Fibroblast of upper back skin (primary cell): ENCODE measurements around the gene EID1.
"Not testable (repeated sequence)": the region's sequence is repeated elsewhere in the genome, so short reads cannot be mapped to it uniquely, and the experiment has no call there.

ENCODE experiments used
- DNase-seq: peaks from one replicate; pipeline ENCODE4 v3.0.0-alpha.2; 2013

The EID1 gene

DNA sequence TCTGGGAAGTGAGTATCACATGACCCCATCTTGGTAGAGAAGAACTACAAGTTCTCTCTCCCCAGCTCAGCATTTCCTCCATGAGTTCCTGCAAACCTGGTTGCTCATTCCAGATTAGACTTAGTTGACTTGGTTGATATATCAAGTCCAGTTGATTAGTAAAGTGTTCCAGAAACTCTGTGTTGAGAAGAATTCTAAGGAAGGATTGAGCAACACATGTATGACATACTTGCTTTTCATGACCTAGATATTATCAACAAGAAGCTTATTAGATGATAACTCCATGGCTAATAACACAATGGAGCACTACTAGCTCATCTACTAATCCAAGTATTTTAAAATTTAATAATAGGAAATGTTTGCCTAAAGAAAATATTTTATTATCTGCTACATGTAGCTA, 6.4 kb upstream of the EID1 start:
- no peak for DNase-seq

DNA sequence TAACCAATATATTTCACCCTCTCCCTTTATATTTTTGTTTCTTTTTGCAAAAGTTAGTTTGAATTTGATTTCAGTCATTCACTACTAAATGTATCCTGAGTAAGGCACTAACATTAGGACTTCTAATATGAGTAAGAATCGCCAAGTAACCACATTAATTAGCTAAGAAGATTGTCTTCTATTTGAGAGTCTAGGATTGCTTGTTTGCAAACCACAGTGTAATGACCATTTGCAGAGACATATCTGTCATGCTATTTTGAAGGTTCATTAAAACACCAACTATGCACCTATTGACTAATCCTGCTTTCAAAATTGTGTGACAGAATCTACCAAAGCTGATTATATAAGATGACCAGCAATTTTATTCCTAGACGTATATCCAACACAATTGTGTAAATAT, 5.3 kb upstream of the EID1 start:
- no peak for DNase-seq

DNA sequence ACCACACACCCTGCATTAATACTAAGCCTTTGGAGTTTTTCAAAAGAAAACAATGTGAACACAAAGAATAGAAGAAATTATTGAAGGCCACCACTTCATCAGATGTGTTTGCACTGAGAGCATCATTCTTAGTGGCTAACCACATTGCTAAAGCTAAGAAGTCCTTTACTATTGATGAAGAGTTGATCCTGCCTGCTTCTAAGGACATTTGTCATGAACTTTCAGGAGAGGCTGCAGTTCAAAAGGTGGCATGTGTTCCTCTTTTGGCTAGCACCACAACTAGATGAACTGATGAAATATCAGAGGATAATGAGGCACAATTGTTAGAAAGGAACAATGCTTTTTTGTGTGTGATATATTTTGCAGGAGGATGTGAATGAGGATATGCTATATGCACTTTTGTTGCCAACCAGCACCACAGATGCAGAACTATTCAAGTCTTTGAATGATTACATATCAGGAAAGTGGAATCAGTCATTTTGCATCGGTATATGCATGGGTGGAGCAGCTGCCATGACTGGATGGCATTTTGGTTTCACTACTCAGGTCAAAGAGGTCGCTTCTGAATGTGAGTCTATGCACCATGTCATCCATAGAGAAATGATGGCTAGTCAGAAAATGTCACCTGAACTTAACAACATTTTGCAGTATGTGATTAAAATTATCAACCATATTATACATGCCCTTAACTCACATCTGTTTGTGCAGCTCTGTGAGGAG, 2.5 kb upstream of the EID1 start:
- no peak for DNase-seq

DNA sequence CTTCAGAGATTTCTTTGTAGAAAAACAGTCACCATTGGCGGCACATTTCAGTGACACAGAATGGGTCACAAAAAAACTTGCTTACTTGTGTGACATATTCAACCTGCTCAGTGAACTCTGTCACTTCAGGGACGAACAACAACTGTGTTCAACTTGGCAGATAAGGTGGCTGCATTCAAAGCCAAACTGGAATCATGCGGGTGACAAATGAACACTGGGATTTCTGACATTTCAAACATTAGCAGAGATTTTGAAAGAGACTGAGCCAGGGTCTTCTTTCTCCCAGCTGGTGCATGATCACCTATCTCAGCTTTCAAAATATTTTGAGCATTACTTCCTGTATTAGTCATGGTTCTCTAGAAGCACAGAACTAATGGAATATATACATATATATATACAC, 1.9 kb upstream of the EID1 start:
- DNase-seq, result no peak

DNA sequence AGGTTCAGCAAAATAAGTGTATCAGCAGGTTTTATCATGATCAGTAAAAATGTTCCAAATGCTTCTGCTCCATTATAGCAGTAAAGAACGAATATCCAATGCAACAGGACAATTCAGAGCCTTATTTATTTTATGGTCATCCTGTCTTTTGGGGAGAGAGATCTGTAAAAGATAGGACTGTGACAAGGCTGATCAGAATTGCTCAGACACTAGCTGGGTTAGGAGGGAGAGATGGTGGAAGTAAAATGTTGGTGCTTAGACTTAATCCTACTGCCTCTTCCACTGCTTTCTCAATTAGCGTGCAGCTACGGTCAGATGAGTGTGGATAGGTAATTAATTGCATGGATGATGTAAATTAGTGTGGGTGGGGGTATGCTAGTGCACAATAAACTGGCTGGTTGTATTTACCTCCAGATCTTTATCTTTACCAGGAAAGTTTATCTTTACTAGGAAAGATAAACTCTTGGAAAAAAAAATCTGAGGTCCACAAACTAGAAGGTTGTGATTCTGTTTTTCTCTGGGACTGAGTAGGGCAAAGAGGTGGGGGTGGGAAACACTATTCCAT, 2.2 kb downstream of the EID1 start:
- DNase-seq, result no peak

DNA sequence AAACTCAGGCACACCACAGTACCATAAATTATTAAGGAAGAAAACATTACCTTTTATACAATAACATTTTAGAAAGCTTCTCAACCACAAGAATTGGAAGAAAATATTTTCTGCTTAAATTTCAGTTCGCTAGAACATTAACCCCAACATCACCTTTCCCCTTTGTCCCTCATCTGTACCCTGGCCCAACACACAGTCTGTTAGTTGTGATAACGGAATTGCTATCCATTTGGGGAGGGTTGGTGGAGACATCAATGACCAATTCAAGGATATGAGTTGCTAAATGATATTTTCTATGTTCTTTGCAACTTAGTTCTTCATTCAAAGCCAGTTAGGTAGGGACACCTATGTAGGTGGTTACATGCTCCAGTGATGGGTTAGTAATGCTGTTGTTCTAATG, 5.8 kb downstream of the EID1 start:
- no peak for DNase-seq

DNA sequence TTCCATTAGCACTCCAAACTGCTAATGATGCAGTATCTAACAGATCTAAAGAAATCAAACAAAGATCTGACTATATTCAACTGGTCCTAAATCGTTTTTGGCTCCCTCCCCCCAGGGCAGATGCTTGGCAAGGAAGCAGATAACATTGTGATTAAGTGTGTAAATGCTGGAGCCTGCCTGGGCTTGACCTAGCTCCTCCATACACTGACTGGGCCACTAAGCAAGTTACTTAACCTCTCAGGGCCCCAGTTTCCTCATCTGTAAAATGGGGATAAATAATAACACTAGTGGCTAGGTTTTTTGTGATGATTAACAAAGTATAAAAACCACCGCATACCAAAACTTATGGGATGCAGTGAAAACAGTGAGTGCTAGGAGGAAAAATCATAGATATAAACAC, 9.2 kb downstream of the EID1 start:
- no peak for DNase-seq

DNA sequence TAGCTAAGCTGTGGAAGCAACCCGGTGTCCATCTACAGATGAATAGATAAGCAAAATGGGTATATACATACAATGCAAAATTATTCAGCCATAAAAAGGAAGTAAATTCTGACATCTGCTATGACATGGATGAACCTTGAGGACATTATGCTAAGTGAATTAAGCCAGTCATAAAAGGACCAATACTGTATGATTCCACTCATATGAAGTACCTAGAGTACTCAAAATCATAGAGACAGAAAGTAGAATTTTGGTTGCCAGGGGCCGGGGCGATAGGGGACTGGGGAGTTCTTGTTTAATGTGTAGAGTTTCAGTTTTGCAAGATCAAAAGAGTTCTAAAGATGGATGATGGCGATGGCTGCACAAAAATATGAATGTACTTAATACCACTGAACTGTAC, 10.3 kb downstream of the EID1 start:
- DNase-seq, result no peak

DNA sequence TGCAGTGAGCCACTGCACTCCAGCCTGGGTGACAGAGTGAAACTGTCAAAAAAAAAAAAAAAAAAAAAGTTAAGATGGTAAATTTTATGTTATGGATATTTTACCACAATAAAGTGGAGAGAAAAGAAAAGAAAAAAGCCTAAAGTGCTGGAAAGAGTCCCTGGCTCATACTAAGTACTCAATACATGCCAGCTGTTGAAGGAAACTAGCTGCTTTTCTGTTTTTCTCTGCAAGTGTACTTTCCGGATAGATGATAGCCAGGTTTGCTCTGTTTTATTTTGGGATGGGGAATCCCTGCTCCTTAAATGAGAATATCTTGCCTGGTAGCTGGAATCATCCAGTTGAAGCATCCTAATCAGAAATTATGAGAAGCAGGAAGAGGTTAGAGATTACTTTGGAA, 10.9 kb downstream of the EID1 start:
- DNase-seq, result peak; percentile 24

DNA sequence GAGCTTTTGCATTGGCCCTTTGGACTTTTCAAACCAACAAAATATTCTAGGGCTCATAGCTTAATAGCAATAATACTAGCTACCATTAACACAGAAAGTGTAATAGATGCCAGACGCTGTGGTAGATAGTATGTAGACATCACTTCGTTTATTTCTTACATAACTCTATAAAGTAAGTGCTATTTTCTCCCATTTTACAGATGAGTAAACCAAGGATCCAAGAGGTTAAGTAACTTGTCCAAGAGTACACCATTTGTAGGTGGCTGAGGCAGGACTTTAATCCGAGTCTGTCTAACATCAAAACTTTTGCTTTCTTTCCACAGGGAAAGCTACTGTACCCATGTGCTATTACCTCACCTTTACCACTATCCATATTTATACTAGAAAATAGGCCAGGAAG, 12.0 kb downstream of the EID1 start:
- DNase-seq, result no peak

DNA sequence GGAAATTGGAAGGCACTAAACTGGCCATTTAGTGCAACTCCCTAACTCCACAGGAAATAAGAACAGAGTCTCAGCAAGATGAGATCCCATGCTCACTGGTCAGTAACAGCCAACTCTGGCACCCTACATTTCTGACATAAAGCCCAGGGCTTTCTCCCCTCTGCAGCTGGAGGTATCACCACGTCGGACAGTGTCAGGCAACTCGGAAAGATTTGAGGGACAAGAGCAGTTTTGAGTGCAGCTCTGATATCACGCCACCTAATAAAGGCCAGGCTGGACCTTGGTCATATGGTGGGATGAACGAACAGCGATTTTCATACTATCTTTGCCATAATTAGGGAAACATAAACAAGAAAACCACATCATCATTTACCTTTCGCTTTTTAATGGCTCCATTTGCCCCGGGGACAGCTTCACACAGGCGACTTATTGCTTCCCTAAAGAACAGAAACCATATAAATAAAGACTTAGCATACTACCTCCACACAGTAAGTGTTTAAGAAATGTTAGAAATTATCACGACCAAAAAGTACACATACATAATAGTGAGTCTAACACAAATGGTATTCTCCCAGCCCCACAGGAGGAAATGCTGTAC, 12.5 kb downstream of the EID1 start:
- no peak for DNase-seq

DNA sequence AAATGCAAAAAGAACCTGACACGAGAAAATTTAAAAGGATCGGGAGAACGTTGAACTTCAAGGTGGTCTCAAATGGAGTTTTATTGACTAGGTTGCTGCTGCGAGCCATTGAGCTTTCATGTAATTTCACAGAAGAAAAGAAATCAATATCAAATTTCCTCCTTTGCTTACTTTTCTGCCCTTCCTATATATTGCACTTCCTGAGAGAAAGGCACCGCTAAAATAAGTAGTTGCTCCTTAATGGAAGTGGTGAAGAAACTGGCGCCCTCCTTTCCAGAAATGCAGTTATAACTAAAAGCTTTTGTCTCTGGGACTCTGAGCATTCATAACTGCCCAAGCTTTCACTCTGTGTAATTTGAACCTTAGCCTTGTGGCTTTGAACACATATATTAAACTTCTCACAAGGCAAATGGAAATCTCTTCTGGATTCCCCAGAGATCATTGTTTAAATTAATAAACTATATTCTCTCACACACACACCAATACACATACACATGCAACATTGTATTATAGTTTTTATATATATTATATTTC, 13.4 kb downstream of the EID1 start:
- no peak for DNase-seq

DNA sequence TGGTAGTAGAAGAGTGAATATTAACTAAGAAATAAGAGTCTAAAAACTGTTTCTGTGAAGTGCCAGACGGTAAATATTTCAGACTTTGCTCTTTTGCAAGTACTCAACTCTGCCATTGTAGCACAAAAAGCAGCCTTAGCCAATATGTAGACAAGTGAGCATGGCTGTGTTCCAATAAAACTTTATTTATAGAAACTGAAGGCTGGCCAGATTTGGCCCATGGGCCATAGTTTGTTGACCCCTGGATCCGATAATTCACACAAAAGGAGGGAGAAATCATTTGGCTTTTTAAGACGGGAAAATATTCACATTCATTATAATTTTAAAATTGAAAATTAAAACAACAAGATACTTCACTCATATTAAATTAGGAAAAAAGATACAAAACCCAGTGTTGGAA, 15.4 kb downstream of the EID1 start:
- no peak for DNase-seq

DNA sequence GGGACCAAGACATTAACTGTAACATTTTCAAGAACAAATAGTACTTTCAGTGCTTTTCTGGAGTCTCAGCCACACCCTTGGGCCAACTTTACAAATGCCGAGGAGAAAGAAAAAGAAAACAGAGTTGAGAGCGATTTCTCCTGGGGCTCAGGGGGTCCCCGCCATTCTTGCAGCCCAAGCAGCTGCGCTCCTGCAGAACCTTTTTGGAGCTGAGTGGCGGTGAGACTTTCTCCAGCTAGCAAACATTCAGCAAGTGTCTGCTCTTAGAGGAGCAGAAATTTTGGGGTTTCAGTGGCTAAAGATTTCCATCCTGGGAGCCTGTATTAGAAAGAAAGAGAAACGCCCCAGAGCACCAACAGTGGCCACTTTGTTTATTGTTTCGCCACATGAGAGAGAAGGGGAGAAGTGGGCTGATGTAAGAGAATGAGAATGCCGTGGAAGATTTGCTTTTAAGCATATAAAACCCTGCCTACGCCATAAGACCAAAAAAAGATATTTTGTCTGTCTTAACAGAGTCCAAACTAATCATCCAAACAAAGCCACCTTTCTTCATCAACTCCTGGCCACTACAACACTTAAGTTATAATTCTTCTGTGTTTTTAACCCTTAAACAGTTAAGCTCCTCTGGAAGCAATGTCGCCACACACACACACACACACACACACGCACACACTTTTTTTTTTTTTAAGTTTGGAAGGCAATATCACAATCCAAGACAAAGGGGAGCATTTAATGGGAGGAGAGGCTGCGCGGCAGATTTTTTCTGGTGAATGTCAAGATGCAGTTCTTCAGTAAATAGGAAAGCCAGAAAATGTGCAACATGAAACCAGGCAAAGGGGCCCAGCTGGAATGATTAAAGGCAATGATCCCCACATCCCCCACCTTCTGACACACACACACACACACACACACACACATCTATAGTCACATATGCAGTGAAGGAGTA, 19.2 kb downstream of the EID1 start:
- DNase-seq, result peak; percentile 78

DNA sequence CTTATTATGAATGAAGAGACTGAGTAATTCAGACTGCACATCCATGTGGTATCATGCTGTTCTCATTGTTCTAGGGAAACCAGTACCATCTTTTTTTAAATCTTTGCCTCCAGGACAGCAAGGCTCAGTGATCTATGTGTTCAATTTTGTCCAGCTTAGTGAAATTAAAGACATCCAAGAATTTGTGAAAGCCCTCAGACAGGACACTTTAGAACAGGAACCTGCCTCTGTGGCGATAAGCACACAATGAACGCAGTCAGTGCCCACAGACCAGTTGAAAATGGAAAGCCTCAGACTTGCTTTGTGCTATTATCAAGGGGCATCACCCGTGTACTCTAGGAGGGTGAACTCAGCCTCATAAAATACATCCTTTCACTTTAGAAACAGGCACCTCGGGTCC, 20.1 kb downstream of the EID1 start:
- no peak for DNase-seq

DNA sequence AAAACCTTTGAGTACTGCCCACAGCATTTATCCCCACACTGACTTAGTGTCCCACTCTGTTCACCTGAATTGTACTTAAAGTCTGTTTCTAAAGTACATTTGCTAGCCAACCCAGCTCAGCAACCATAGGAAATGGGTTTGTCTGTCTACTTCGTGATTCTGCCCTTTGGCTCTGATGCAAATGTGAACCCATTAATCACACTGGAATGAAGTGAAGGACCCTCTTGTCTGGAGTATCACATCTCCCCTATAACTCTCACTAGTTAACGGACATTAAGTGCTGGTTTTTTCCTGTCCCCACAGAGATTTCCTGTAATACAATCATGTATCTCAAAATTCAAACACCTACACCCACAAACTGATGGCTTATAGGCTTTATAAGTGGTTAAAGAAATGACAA, 20.5 kb downstream of the EID1 start:
- no peak for DNase-seq

DNA sequence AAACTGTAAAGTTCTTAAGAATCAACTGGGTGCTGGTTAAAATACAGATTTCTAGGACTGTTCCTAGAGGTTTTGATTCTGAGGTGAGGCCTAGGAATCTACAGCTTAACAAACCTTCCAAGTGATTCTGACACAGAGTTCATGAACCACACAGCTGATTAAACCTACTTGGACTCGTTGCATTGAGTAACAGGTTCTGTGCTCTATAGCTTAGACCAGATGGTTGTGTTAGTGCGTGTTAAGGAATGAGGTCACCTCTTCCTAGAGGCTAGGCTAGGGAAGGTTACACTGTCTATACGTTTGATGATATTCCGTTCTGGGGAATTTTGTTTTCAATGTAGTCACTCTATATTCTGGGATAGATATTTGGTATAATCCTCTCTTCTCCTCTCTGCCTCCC, 21.9 kb downstream of the EID1 start:
- no peak for DNase-seq

DNA sequence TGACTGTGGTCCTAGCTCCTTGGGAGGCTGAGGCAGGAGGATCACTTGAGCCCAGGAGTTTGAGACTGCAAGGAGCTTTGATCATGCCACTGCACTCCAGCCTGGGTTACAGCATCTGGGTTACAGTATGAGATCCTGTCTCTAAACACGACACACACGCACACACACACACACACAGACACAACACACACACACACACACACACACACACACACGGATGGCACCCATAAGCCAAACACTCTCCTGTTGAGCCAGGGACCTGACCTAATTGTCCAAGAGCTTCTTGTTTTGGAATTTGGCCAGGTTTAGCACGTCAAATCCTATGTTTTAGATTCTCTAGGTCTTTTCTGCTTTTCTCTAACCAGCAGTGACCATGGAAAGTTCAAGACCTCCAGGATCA, 26.8 kb downstream of the EID1 start:
- DNase-seq, result no peak

DNA sequence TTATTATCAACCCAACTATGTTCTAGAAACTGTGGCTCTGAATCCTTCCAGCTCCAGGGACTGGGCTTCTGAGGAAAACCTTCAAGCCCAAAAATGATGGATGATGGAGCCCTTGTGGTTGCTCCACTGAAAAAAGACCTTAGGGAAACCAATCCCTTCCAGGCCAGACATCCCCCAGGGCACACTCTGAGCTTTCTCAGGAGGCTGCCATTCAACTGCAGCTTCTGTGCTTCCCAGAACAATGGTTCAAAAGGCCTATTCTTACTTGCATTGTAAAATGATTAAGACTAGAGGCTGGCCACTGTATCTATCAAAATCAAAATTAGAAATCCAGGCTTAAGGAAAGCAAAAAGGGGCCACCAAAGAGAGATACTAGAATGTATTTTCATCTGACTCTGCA, 27.3 kb downstream of the EID1 start:
- DNase-seq, result no peak

DNA sequence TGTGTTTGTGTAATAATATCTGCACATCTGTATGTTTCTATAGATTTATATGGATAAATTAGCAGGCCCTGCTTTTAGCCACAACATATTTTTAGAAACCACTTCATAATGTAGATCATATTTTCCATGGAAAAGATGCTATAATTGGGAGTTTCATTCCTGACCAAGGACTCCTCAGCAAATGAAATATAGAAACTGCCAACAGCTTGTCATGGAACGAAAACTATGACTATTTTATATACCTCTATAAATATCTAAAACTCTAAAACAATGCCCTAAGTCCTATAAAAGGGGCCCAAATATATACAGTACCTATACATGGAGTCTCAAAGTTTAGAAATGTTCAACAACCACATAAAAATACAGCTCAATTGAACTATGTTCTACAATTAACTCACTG, 27.9 kb downstream of the EID1 start:
- DNase-seq, result no peak

DNA sequence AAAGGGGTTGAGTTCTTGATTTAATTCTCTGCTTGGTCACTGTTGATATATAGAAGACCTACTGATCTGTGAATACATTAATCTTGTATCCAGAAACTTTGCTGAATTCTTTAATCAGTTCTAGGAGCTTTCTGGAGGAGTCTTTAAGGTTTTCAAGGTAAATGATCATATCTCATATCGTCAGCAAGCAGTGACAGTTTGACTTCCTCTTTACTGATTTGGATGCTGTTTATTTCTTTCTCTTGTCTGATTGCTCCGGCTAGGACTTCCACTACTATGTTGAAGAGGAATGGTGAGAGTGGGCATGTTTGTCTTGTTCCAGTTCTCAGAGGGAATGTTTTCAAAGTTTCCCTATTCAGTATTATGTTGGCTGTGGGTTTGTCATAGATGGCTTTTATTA, 31.4 kb downstream of the EID1 start:
- not testable (repeated sequence) for DNase-seq

DNA sequence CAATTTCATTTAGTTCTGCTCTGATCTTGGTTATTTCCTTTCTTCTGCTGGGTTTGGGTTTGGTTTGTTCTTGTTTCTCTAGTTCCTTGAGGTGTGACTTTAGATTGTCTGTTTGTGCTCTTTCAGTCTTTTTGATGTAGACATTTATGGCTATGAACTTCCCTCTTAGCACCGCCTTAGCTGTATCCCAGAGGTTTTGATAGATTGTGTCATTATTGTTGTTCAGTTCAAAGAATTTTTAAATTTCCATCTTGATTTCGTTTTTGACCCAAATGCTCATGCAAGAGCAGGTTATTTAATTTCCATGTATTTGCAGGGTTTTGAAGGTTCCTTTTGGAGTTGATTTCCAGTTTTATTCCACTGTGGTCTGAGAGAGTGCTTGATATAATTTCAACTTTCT, 32.6 kb downstream of the EID1 start:
- DNase-seq, result not testable (repeated sequence)

DNA sequence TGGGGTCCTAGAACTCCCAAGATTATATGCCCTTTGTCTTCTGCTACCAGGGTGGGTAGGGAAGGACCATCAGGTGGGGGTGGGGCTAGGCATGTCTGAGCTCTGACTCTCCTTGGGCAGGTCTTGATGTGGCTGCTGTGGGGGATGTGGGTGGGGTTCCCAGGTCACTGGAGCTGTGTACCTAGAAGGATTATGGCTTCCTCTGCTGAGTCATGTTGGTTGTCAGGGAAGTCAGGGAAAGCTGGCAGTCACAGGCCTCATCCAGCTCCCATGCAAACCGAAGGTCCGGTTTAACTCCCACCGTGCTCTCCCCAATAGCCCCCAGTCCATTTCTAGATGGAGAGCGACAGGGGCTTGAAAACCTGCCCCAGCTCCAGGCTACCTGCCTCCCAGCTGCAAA, 35.2 kb downstream of the EID1 start:
- DNase-seq, result no peak
